HG02610 (cell line): ENCODE measurements around the gene GLMN.

Experiments
- ATAC-seq: cut with Tn5 transposase; IDR thresholded peaks from one replicate; pipeline ENCODE4 v1.9.1; 2021; ENCODE audit warnings: mild to moderate bottlenecking, moderate library complexity; ENCODE audit not compliant: unreplicated experiment

The GLMN gene

GRCh38 chr1:92203105-92203504 lies 95.7 kb downstream of the GLMN start:
- no peak for ATAC-seq

GRCh38 chr1:92201973-92202372 lies 96.8 kb downstream of the GLMN start:
- no peak for ATAC-seq
